GM12891 (cell line): ENCODE results near the gene PRR15.

Experiments
- POLR2AphosphoS5 ChIP-seq: IDR thresholded peaks from 2 replicates; pipeline ENCODE4 v1.6.1; 2011; ENCODE audit warnings: low read depth, low read length, control low read depth
- SPI1 ChIP-seq: IDR thresholded peaks from 2 replicates; pipeline ENCODE4 v1.6.1; 2011; ENCODE audit warnings: low read depth, low read length, control low read depth

DNA sequence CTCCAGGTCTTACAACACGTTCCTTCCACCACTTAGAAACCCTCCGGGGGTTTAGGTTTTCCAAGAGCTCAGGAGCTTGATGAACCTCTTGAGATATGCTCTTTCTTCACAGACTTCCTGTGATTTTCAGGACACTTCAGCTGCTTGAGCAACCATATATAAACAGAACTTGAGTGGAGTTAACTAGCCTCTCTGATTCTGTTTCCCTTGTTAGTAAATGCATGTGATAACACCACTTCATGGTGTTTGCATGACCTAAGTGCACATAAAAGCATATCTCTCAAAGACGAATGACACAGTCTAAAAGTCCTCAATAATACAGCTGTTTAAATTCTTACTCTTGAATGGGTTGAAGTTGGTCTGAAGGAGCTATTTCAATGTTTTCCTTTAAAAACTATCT is 9.9 kb downstream of the PRR15 start:
- no peak for TF ChIP-seq SPI1
- no peak for TF ChIP-seq POLR2AphosphoS5
